Measurements from ENCODE around the gene LZTR1.
"Not testable (repeated sequence)": the region's sequence is repeated elsewhere in the genome, so short reads cannot be mapped to it uniquely, and the experiment has no call there.

The LZTR1 gene

DNA sequence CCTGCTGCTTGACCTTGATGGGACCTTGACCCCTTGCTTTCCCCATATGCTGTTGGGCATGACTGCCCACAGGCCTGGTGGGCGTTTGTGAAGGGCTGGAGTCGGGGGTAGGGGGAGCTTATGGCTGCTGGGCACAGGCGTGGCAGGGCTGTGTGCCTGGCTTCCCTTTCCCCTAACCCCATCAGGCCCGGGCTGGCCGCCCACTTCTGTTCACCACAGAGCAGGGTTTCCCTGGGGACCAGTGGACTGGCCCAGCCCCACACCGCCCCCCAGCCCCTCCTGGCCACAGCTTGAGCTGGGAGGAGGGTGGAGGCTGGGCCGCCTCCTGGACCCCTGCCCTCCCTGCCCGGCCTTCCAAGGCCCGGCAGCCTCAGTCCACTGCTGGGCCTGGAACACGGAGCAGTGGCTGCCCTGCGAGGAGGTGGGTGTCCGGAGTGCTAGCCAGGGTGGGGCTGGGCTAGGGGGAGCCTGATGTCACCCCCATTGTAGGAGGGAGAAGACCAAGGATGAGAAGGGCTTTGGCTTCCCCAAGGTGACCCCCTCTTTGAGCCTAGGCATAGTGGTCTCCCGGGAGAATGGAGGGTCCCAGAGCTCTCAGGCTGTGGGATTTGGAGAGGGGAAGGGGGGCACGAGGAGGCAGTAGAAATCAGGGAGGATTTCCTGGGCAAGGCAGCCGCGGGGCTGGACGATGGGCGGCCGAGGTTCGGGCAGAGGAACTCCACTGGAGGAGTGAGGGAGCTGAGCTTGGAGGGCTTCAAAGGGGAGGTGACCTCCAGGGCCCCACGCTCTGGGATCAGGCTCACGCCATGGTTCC, 15.0 kb upstream of the LZTR1 start, which contains the start of gene AIFM3:
AIFM3 (plus strand) TSS at position 373 of the 814 bp plus-strand sequence. CDS start 690 bp downstream, outside the sequence.
- no peak for DNase-seq

DNA sequence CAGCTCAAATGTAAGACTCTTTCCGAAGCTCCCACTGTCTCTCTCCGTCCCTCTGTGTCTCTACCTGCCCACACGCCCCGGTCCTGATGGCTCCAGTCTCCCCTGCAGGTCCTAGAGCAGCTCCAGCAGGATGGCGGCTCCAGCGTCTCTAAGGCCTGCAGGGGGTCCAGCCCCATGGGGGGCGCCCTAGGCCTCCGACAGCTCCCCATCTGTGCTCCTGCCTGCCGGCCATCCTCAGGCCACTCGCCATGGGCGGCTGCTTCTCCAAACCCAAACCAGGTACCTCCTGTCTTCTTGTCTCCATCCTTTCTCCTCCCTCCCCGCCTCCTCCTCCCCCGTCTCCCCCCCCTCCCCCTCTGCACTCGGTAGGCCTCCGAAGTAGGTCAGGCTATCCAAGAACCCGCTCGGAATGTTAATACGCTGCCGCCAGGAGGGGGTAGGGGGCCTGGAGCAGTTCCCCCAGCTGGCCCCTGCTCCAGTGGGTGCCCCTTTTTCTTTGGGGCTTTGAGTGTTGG, 14.3 kb upstream of the LZTR1 start:
- no peak for DNase-seq

- DNase-seq, result no peak
These were observed 13.7 kb upstream of the LZTR1 start for GRCh38 chr22:20968281-20968977.

DNA sequence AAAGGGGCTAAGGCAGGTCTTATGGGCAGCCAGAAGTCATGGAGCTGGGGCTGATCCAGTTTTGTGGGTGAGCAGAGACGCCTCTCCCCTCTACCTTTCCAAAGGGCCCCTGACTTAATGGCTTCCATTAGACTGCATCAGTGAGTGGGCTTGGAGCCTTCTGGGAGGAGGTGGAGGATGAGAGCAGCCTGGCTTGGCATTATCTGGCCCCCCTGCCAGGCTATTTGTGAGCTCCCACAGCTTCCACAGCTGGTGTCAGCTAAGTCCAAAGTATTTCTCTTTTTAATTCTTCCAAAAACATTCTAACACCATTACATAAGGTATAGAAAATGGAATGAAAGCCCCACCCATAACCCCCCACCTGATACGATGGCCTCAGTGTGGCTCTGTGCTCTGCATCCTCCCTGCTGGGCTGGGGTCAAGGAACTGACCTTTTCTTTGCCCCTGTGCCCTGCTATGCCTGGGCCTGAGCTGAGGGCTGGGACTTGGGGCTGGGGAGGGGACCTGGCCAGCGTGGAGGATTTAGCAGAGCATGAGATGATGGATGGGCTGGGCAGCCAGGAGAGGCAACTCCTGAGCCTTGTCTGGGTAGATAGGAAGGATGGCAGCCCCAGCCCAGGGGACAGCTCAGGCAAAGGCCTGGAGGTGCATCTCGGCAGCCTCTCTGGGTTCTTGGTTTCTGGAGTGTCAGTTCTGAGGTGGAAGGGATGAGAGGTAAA, 11.0 kb upstream of the LZTR1 start:
- no peak for DNase-seq

DNA sequence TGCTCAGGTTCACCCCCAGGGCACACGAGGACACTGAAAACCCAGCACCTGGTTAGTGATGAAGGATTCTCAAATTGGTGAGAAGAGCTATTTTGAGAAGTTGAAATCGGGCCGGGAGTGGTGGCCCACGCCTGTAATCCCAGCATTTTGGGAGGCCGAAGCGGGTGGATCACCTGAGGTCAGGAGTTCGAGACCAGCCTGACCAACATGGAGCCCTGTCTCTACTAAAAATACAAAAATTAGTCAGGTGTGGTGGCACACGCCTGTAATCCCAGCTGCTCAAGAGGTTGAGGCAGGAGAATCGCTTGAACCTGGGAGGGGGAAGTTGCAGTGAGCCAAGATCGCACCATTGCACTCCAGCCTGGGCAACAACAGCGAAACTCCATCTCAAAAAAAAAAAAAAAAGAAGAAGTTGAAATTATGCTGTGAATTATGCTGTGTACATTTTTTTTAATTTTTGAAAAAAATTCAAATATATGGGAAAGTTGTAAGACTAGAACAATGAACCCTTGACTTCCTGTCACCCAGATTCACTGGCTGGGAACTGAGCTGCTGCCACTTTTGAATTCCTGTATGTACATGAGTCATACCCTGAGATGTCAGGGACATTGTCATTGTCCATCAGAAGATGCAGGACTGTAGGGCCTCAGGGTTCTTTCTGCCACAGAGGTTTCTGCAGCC, 9.9 kb upstream of the LZTR1 start:
- not testable (repeated sequence) for DNase-seq

DNA sequence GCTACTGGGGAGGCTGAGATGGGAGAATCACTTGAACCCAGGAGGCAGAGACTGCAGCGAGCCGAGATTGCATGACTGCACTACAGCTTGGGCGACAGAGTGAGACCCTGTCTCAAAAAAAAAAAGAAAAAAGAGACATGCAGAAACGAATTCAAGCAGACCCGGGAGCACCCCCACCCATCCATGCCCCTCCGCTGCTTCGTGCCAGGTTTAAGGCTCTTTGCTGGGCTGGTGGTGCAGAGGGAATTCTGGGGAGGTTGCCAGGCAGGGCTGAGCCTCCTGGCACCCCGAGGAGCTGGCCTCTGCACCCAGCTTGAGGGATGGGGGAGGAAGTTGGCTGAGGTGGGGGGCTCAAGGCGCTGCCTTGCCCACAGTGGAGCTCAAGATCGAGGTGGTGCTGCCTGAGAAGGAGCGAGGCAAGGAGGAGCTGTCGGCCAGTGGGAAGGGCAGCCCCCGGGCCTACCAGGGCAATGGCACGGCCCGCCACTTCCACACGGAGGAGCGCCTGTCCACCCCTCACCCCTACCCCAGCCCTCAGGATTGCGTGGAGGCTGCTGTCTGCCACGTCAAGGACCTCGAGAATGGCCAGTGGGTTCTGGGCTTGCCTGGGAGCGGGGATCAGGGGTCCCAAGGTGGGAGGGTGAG, 9.0 kb upstream of the LZTR1 start:
- no peak for DNase-seq

DNA sequence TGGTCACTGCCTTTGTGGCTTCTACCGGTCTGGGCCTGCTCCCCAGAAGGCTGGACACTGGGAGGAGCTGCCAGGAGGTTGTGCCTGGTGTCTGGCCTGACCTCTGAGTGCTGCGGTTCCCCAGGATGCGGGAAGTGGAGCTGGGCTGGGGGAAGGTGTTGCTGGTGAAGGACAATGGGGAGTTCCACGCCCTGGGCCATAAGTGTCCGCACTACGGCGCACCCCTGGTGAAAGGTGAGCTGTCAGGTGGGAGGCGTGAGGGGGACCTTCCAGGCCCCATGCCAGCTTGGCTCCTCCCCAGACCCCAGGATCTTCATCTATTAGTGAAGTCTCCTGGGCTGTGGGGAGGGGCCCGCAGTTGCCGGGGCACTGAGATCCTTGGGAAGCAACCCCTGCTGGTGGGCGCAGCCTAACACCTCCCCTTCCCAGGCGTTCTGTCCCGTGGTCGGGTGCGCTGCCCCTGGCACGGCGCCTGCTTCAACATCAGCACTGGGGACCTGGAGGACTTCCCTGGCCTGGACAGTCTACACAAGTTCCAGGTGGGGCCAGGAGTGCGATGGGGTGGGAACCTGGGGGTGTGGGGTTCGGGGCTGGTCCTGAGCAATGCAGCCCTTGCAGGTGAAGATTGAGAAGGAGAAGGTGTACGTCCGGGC, 8.3 kb upstream of the LZTR1 start:
- DNase-seq, result no peak

- DNase-seq, result no peak
These were observed 7.7 kb upstream of the LZTR1 start for GRCh38 chr22:20974336-20974955.

GRCh38 chr22:20975541-20976290, 6.4 kb upstream of the LZTR1 start:
- no peak for DNase-seq

DNA sequence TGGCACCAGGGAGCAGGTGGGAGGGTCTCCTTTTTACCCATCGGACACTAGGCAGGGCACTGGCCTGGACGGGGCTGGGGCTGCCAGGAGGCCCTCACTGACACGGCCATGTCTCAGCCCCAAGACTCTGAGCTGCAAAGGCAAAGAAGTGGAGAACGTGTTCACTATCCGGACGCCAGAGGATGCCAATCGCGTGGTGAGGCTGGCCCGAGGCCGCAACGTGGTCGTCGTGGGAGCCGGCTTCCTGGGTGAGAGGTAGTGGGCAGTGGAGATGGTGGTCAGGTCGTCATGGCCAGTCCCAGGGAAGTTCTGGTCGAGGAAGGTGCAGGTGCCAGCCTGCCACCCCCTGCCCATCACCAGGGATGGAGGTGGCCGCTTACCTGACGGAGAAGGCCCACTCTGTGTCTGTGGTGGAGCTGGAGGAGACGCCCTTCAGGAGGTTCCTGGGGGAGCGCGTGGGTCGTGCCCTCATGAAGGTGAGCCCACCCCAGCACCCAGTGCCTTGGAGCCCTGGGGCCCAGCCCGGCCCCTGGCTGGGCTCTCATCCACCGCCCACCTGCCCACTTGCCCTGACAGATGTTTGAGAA, 5.7 kb upstream of the LZTR1 start:
- DNase-seq, result no peak

- no peak for DNase-seq
These were observed 5.1 kb upstream of the LZTR1 start for GRCh38 chr22:20977019-20977418.

DNA sequence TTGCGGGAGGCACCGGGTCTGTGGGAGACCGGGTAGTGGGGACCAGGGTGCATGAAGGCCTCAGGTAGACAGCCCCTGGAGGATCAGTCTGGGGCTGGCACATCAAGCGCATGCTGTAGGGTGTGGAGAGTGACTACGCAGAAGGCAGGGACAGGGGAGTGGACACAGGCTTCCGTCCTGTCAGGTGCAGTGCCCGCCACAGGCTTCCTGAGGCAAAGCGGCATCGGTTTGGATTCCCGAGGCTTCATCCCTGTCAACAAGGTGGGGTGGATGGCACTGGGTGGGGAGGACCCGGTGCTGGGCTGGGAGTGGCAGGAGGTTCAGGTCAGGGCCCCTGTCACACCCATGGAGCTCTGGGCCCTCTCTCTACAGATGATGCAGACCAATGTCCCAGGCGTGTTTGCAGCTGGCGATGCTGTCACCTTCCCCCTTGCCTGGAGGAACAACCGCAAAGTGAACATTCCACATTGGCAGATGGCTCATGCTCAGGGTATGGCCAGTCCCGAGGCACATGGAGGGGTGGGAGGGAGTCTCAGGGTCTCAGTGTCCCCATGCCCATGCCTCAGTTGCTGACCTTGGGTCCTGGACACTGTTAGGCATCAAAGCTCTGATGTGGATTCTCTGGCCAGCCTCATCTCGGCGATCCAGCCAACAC, 4.5 kb upstream of the LZTR1 start:
- DNase-seq, result no peak

DNA sequence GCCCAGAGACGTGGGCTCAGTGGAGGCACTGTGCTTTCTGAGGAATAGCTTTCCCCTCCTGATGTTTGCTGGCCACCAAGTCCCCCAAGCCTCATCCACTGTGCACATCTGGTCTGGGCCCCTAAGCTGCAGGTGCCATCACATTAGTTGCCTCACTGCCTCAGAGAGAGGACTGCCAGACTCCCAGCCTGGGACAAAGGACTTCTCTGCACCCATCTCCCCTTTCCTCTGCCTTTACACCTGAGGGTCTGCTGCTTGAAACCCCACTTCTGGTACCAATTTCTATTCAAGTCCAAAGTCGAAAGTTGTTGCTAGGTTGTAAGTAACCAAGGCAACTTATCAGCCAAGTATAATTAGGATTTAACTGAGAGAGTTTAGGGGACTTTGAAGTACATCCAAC, 3.7 kb upstream of the LZTR1 start:
- DNase-seq, result no peak

DNA sequence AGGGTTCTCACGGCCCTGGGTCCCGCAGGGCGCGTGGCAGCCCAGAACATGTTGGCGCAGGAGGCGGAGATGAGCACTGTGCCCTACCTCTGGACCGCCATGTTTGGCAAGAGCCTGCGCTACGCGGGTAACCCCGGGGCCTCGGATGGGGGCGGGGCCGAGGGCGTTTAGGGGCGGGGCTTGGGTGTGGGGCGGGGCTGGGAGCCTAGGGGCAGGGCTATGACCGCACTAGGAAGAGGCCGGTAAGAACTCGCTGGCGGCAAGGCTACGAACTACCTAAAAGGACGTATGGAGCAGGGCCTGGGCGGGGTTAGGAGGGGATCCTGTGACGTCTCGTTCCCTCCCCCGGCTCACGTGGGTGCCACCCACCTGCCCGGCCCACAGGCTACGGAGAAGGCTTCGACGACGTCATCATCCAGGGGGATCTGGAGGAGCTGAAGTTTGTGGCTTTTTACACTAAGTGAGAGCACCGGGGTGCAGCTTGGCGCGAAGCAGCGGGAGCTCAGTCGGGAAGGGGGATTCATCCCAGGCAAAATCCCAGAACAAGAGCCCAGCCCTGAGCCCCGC, 2.8 kb upstream of the LZTR1 start:
- DNase-seq, result peak; percentile 47

DNA sequence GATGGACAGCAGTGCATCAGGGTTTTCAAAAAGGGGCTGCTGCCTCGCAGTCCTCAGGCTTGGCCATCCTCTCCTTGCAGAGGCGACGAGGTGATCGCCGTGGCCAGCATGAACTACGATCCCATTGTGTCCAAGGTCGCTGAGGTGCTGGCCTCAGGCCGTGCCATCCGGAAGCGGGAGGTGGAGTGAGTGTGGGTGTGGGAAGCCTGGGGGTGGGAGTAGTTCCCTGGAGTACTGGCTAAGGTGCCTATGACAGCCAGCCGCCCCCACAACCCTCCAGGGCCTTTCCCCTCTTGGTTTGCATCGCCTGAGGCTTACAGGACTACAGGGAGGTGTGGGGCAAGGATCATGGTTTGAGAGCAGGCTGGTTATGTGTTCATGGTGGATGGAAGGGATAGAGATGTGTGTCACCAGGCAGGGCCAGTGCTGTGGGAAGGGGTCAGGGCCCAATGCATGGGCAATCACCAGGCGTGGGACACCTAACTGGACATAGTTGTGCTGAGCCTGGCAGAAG, 2.1 kb upstream of the LZTR1 start:
- DNase-seq, result no peak

DNA sequence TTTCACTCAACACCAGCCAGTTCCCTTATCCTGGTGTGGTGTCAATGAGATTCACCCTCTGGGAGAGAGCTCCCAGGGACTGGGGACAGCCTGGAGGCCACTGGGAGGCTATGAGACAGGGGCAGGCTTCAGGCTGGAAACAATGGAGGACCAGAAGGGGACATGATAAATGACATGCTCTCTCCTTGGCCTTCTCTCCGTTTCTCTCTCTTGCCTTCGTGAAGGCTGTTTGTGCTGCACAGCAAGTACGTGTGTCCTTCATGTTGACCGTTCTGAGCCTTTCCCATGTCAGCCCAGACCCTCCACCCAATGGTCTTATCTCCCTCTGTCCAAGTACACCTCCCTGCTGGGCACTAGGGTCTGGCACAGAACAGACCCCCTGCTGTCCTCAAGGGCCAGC, 1.6 kb upstream of the LZTR1 start:
- DNase-seq, result no peak

DNA sequence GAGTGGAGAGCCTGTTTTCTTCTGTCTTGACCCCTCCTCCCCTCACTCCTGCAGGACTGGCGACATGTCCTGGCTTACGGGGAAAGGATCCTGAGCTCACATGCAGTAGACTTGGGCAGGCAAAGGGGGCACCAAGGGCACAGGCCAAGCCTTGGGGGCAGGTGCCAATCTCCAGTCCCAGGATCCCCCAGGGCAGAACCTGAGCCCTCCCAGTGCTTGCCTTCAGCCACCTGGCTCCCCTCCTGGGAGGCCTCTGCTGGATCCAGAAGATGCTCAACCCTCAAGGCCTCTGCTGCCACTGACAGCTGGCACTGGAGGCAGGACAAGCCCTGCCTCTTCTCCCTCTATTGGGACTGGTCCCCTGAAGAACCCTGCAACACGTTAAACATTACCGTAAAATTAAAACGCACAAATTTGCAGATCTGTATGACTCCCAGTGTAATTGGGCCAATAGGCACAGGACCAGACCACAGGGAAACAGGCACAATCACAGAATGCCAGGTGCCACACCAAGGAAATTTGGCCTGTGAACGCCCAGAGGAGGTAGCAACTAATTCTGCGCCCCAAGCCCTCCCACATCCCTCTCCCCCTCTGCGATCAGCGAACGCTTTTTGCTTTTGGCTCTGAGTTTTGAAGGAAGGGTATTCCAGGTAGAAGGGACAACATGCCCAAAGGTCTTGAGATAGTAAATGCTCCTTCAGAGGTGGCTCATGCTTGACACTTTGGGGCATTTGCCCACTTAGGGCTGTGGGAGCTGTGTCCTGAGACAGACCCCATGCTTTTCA, 967 bp upstream of the LZTR1 start:
- no peak for DNase-seq

DNA sequence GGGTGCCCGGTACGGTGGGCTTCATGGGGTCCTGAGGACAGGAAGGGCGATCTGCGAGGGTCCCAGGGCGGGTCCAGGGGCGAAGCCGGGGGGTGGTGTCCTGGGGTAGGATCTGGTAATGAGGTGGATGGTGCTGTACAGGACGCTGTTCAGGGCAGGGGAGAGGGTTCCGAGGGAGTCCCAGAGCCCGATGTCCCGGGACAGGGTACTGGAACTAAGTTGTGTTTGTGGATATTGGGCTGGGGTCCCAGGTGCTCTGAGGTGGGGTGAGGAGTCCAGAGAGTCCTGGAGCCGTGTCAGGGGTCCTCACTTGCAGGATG, 426 bp downstream of the LZTR1 start:
- no peak for DNase-seq
